Measurements from ENCODE around the gene PRRX2.
"Not testable (repeated sequence)": the region's sequence is repeated elsewhere in the genome, so short reads cannot be mapped to it uniquely, and the experiment has no call there.

The PRRX2 gene

DNA sequence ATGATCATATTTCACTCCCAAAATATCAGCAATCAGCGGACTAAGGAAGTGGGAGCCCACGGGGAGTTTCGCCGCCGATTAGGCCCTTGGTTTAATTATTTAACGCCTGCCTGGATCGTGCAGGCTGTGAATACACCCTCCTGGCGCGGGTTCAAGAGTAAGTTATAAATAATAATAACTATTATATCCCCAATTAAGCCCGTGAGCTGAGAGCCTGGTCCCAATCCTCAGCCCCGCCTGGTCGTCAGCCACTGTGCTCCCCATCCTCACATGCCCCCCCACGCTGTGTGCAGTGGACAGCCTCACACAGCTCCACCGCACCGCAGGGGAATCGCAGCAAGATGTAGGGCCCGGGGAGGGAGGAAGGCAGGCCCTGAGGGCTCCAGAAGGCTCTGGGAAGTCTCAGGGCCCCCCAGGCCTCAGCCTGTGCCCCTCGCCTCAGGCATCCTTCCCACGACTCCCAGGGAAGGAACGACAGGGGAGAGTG is 10.8 kb upstream of the PRRX2 start:
- DNase-seq (ENCODE audit: low spot score) = no peak

DNA sequence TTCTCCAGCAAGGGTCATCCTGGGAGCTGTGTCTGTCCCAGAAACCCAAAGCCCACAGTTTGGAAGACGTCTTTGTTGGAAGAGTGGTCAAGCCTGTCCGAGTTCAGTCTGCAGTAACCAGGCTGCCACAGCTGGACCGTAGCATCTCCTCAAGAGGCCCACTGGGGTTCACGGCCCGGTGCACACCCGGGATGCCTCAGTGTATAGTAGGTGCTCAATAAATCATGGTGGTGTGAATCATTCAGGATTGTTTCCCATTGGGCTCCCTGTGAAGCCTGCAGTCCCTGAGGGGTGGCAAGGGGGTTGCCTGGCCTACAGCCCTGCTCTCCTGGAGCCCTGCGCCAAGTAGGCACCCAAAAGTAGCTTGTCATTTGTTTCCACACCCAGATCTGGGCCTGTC is 10.3 kb upstream of the PRRX2 start:
- DNase-seq (ENCODE audit: low spot score) = no peak

DNA sequence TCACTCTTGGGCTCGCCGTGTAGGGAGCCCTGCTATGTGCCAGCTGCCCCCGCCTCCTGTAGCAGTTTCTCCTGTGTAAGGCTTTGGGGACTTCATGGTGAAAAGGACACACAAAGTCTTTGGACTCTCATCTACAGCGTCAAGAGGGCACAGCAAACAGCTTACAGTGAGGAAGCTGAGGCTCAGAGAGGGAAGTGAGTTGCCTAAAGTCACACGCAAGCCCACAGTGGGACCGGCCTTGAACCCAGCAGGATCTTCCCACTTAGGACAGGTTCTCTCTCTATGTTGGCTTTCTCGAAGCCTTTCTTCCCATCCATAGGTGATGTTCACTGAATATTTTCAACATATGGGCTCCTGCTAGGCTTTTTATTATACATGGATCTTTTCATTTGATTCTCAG is 9.8 kb upstream of the PRRX2 start:
- DNase-seq (ENCODE audit: low spot score) = no peak

DNA sequence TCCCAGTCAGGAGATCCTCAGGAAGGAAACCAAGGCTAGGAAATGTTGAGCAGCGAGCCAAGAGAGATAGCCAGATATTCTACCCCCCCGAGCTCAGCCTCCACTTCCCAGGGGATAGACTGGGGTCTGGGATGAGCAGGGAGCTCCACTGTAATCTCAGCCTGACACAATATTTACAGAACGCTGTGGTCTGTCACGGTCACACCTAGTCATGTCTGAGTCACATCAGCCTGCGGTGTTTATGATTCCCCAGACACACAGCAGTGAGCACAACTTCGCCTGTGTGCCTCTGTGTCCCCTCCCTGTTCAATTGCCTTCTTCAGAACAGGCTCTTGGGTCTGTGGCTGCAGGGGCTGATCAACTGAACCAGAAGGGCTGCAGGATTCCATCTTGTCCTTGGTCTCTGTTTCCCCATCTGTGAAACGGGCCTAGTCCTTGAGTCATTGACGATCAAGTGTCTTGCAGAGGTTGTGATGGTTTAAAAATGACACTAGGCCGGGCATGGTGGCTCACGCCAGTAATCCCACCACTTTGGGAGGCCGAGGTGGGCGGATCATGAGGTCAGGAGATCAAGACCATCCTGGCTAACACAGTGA is 8.6 kb upstream of the PRRX2 start:
- DNase-seq (ENCODE audit: low spot score) = peak; percentile 78

GRCh38 chr9:129661029-129661428 is 4.4 kb upstream of the PRRX2 start:
- DNase-seq (ENCODE audit: low spot score) = no peak

- DNase-seq (ENCODE audit: low spot score) = not testable (repeated sequence)
These were observed 3.2 kb upstream of the PRRX2 start for GRCh38 chr9:129662239-129662638.

DNA sequence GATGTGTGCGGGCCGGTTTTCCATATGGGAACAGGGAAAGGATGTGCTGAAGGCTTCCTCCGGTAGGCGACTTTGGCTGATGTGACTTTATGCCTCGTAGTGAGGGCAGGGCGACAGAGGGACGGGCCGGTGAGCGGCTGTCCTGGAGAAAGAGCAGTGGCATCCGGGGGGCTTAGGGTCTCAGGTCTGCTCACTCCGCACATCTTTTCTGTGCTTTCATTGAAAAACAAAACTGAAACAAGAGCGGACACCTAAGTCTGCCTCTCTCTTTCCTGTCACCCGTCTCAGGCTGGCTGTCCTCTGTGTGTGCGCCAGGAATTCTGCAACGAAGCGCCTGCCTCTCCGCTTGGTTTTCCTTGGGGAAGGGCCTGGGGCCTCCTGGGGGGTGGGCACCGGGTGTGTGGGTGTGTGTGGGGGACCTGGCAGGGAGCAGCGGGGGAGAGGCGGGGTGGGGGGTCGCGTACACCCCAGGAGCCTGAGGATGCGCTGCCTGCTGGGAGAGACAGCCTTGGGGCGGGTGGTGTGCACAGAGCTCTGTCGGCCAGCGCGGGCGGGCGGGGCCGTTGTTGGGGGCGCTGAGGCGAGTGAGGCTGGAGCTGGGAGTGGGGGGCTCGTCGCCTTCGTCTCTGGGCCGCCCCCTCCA is 580 bp upstream of the PRRX2 start:
- DNase-seq (ENCODE audit: low spot score) = peak; percentile 74

- DNase-seq (ENCODE audit: low spot score) = peak; percentile 44
These were observed 520 bp downstream of the PRRX2 start for GRCh38 chr9:129665814-129666520.

GRCh38 chr9:129666575-129666974 is 1.1 kb downstream of the PRRX2 start:
- DNase-seq (ENCODE audit: low spot score) = peak; percentile 38

GRCh38 chr9:129667378-129667777 is 1.9 kb downstream of the PRRX2 start:
- no peak for DNase-seq (ENCODE audit: low spot score)

DNA sequence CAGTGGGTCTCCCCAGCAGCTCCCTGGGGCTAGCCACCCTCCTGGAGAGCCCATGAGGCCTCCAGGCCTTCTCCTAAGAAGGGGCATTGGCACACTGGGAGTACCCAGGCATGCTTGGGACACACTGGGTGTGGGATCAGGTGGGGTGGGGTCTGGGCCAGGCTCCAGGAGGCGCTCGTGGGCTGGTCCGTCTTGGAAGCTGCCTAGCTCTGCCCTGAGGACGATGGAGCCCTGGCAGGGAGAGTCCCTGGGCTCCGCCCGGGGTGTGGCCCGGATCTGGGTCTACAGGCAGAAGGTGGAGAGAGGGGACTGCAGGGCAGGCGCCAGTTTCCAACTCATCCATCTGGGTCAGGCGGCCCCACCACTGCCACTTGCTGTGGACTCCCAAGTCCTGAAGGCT is 2.4 kb downstream of the PRRX2 start:
- DNase-seq (ENCODE audit: low spot score) = peak; percentile 67

DNA sequence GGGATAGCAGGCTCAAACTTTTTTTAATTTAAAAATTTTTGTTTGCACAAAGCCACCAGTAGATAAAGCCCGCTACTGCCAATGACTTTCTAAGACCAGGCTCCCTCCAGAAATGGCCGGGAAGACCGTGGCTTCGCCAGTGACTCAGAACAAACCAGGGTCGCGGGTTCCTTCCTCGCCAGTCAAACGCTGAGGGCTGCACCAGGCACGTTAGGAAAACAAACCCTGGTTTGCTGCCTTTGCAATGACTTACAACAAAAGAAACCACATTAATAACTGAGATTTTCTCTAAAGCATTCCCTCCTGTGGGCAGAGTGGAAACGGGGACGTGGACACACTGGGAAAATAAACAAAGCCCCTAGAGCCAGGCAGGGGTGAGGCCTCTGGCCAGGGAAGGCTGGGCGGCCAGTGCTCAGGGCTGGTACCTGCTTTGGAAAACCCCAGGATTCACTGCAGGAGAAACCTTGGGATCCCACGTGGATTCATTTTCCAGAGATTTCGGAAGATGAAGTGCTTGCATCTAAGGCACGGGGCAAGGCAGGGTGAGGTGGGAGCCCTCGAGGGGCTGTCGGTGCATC is 3.8 kb downstream of the PRRX2 start:
- DNase-seq (ENCODE audit: low spot score) = peak; percentile 86

- DNase-seq (ENCODE audit: low spot score) = peak; percentile 73
These were observed 4.5 kb downstream of the PRRX2 start for GRCh38 chr9:129669946-129670345.

- no peak for DNase-seq (ENCODE audit: low spot score)
These were observed 5.6 kb downstream of the PRRX2 start for GRCh38 chr9:129671065-129671464.

GRCh38 chr9:129671519-129671918 is 6.1 kb downstream of the PRRX2 start:
- DNase-seq (ENCODE audit: low spot score) = peak; percentile 51

DNA sequence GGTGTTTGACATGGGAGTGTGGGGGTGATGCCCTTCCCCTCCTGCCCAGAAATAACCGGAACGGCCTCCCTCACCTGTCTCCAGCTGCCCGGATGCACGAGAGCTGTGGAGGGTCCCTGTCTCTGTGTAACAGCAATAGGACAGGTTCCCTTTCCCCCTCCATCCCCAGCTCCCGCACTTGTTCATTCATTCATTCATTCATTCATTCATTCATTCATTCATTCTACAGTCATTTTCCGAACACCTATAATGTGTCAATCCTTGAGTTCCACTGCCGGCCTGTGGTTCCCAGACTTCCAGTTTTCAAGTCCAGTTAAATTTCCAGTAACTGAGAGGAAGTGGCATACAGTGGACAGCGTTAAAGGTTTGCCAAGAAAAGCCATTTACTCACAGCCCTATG is 7.3 kb downstream of the PRRX2 start:
- no peak for DNase-seq (ENCODE audit: low spot score)

- no peak for DNase-seq (ENCODE audit: low spot score)
These were observed 8.2 kb downstream of the PRRX2 start for GRCh38 chr9:129673602-129674001.

- no peak for DNase-seq (ENCODE audit: low spot score)
These were observed 8.8 kb downstream of the PRRX2 start for GRCh38 chr9:129674229-129674628.

GRCh38 chr9:129675620-129676019 is 10.2 kb downstream of the PRRX2 start:
- DNase-seq (ENCODE audit: low spot score) = no peak

DNA sequence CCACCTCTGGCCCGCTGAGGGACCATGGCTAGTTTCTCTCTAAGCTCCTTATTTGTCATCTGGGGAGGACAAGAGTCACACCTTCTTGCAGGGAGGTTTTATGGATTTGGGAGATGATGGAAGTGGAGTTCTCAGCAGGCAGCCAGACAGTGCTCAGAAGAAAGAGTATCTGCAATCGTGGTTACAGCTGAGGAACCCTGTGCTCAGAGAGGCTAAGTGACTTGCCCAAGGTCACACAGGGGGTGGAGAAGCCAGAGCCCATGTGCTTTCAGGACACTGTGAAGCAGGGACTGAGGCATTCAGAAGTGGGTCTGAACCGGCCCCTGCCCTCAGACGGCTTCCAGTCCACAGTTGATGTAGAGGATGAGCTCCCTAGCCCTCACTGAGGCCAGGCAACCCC is 10.8 kb downstream of the PRRX2 start:
- no peak for DNase-seq (ENCODE audit: low spot score)

DNA sequence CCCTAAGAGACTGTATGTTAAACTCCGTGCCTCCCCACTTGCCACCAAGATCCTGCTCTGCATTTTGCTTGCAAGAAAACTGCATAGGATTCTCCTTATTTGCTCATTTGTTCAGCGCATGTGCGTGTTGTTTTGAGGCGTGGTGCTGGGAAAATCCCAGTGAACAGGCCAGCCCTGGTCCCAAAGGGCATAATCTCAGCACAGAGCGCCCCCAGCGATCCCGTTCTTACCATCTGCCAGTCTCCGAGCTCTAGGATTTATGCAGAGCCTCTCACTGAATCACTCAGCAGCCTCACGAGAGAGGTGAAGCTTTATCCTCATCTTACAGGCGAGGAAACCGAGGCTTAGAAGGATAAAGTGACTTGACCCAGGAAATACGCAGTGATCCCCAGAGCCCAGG is 11.5 kb downstream of the PRRX2 start:
- peak; percentile 80 for DNase-seq (ENCODE audit: low spot score)

GRCh38 chr9:129677456-129677855 is 12.0 kb downstream of the PRRX2 start:
- DNase-seq (ENCODE audit: low spot score) = peak; percentile 55

DNA sequence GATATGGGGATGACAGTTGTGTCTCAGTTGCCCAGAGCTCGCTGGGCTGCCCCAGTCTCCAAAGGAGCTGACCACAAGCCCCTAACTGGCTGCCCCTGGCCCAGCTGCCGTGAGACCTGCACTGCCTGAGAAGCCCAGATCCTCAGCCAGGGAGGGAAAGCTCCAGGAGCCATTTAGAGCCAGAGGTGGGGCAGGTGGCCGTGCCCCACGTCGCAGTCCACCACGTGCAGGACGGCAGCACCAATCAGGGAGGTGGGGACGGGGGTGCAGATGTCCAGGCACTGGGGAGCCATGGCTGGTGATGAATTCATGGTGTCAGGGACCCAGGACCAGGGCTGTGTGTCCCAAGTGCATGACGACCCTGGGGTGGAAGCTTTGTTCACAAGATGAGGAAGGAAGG is 13.4 kb downstream of the PRRX2 start:
- DNase-seq (ENCODE audit: low spot score) = no peak
